GM21367 (cell line): ENCODE data around the gene CTAGE15.
A peak's percentile ranks its signal among the peaks of the same experiment; 100 is the strongest.
"Not testable (repeated sequence)": the region's sequence is repeated elsewhere in the genome, so short reads cannot be mapped to it uniquely, and the experiment has no call there.

Experiments used
- ATAC-seq: cut with Tn5 transposase; IDR thresholded peaks from one replicate; pipeline ENCODE4 v1.9.1; 2021; ENCODE audit not compliant: unreplicated experiment

CTAGE15 gene, protein sequence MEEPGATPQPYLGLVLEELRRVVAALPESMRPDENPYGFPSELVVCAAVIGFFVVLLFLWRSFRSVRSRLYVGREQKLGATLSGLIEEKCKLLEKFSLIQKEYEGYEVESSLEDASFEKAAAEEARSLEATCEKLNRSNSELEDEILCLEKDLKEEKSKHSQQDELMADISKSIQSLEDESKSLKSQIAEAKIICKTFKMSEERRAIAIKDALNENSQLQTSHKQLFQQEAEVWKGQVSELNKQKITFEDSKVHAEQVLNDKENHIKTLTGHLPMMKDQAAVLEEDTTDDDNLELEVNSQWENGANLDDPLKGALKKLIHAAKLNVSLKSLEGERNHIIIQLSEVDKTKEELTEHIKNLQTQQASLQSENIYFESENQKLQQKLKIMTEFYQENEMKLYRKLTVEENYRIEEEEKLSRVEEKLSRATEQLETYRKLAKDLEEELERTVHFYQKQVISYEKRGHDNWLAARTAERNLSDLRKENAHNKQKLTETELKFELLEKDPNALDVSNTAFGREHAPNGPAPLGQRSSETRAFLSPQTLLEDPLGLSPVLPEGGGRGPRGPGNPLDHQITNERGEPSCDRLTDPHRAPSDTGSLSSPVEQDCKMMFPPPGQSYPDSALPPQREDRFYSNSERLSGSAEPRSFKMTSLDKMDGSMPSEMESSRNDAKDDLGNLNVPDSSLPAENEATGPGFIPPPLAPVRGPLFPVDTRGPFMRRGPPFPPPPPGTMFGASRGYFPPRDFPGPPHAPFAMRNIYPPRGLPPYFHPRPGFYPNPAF

DNA sequence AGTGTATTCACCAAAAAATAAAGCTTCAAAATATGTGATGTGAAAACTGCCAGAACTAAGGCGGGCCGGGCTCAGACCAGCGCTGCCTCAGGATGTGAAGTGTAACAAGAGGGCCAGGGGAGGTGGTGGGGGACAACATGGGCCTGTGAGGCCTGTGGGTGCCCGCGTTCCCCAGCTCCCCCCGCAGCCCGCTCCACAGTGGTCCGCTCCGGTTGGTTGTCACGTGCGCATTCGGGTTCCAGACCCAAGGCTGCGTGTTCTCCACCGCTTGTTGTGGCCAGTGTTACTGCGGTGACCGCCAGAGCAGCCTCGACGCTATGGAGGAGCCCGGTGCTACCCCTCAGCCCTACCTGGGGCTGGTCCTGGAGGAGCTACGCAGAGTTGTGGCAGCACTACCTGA lies at the start of gene CTAGE15:
Gene CTAGE15 (plus strand): TSS at position 301 of the 400 bp plus-strand sequence. CDS start 17 bp downstream, at position 318.
- ATAC-seq = not testable (repeated sequence)

DNA sequence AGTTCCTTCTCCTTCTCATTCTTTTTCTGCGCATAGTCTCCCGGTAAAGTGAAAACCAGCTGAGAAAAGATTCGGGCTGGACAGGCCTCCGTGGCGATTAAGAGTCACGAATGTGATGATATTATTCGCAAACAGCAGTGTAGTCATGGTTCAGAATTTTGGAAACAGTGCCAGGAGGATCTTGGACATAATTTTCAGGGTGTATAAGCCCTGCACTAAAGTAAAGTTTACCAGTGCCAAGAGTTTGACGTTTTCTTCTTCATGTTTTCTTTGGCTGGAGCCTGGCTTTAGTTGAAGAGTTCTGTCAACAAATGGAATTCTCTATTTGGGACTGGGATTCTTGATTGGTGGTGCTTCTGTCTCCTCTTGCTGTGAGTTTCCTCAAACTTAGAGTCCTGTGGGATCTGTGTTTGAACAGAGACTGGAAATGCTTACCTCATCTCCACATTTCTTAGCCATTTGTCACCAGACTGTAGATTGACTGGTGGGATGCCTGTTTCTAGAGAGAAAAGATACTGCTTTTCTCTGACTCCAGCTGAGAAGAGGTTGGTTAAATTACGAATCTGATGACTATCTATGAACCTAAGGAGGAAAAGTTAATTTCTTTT lies 49.2 kb upstream of the CTAGE15 start:
- ATAC-seq = not testable (repeated sequence)

DNA sequence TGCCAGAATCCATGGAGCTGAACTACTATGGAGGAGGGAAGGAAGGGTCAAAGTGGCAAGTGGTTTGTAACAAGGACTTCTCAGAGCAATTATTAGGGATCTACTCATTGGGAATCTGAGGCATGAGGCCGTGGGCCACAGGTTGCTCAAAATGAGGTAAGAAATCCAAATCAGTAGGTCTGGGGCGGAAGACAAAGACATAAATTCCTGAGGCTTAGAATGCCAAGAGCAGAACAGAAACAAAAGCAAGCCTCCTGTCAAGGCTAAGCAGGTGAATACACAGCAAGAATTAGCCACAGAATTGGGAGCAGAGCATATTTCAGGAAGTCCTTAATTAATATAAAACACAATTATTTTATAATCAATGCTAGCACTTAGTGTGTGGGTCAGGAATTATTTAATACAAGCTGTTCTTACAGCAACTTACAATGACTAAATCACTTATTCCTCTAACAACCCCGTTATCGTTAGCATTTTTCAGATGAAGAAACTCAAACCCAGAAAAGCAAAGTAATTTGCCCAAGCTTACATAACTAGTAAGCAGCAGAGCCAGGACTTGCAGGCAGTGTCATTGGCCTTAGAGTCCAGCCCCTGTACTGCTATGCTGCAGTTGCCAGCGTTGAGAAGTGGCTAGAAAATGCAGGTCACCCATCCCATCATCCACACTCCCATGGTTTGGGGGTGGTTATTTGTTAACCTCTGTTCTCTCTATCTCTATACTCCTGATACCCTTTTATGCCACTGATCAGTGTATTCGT lies 40.3 kb upstream of the CTAGE15 start:
- not testable (repeated sequence) for ATAC-seq

DNA sequence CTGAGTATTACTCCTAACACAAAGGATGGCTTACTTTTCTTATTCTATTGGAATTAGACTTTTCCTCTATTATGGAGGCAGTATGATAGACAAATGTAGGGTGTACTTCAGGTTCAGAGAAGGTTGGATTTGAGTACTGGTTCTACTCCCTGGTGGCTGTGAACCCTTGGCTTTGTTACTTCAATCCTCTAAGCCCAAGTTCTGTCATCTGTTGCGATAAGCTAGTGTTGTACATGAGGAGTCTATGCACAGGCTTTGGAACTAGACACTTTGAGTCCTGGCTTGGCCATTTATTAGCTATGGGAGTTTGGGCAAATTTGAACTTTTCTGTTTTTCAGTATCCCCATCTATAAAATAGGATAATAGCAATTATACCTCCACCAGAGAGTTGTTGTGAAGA lies 39.7 kb upstream of the CTAGE15 start:
- not testable (repeated sequence) for ATAC-seq

DNA sequence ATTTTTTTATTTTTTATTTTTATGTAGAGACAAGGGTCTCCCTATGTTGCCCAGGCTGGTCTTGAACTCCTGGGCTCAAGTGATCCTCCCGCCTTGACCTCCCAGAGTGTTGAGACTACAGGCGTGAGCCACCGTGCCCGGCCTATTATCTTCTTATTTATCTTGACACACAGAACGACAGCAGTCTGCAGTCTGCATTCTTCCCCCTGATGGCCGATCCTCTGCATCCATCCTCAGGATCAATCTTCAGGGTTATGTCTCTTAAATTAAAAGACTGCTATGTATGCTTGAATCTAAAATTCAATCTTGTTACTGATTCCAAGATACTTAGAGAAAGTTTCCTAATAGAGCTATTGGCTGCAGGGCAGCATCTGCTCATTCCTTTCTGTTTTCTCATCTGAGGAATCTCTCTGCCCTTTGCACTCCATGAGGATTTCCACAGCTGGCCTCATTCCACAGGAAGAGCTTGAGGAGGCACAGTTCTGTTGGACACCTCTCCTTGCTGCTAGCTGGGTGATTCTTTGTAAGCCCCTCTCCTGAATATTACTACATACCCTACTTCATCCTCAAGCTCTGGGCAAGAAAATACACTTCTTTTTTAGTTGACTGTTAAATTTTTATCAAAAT lies 38.3 kb upstream of the CTAGE15 start:
- not testable (repeated sequence) for ATAC-seq

DNA sequence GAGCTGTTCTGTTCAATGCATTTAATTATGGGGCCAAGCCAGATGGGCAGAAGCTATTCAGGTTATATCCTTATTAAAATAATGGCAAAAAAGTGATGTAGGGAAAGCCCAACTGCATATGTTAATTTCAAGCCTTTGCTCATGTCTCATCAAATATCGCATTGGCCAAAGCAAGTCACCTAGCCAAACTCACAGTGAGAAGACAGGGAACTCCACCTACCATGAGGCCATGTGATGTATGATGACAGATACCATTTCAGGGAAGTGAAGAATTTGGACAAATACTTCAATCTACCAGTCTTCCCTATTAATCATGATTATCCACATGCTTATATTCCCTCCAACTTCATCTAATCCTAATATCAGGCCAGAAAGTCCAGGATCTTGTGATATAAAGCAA lies 35.2 kb upstream of the CTAGE15 start:
- not testable (repeated sequence) for ATAC-seq

DNA sequence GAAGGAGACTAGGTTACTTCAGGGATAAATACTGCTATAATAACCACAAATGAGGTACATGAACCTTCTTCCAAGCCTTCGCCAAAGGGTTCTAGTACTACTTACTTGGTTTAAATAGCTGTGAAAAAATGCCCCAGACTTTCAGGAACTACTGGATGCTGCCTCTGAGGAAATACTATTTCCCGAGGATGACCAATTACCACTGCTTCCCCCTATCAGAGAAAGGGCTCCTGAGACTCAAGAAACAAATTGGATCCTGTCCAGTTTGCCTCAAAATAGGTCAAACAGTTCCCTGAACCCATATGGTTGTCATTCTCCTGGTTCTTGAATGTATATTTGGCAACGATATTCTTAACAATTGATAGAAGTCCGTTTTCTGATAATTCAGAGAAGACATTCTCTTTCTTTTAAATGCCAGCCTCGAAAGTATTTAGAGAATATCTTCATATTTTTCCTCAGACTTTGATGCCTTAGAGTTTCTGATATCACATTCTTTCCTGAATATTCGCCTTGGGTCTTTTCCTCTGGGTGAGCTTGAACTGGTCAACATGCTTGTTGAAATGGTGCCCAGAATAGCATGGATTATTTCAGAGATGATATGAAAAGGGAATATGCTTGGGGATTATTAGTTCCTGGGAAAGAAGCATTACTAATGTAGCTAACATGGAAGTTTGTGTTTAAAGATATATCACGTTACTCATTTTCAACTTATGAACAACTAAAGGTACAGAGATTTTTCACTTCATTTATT lies 28.1 kb upstream of the CTAGE15 start:
- not testable (repeated sequence) for ATAC-seq

DNA sequence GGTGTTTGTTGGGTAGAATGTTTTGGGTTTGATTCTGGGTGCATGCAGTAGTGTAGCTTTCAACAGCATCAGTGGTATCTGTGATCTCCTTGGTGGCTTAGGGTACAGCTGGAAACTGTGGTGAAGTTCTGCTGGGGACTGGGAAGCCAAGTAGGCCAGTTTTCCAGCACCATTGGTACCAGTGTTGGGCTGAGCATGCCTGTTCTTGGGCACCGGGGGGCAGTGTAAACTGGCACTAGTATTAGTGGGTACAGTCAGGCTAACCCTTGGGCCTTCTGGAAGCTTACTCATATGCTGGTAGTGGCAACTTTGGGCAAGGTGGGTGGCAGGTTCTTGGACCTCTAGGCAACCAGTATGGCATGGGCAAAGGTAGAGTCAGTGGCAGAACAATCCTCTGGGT lies 15.6 kb upstream of the CTAGE15 start:
- not testable (repeated sequence) for ATAC-seq

DNA sequence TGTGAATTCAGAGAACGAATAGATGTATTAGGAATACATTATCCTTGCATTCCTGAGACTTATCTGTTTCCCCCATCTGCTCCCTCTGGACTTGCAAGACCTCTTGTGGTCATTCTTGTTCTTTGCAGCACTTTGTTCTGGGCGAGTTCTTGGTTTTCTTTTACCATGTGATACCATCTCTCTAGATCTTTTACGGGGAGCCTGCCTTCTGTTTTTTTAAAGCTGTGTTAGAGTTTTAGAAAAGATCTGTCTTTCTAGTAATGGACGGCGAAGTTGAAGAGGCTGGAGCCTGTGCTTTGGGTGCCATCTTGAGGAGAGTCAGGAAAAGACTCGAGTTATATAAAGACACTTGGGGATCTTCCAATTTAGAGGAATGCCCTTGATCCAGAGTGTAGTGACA lies 8.3 kb upstream of the CTAGE15 start:
- ATAC-seq = peak; percentile 46

DNA sequence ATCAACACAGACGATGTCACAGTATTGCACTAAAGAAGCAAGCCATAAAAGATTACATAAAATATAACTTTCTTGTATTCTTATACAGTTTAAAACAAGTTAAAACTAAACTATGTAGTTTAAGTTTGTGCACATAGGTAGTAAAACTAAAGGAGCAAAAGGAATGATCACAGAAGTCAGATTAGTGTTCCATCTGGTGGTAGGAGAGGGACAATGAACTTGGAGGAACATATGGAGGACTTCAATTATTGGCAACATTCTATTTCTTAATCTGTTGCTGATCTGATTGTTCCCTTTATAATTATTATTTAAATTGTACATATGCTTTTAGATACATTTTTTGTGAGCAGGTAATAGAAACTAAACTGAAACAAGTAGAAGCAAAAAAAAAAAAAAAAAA lies 5.6 kb upstream of the CTAGE15 start:
- not testable (repeated sequence) for ATAC-seq

DNA sequence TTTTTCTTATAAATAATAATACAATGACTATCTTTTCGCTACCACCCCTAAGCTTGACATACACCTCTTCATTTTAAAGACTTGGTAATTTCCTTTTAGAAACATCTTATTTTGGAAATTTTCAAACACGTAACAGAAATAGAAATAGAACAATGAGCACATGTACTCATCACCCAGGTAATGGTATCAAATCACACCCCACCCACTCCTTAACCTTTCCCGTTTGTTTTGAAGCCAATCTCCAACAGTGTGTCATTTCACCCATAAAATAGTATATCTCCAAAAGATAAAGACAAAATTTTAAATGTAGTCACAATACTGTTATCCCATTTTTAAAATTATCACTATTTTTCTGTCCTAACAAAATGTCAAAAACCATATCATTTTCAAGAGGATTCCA lies 16.6 kb downstream of the CTAGE15 start:
- ATAC-seq = not testable (repeated sequence)

DNA sequence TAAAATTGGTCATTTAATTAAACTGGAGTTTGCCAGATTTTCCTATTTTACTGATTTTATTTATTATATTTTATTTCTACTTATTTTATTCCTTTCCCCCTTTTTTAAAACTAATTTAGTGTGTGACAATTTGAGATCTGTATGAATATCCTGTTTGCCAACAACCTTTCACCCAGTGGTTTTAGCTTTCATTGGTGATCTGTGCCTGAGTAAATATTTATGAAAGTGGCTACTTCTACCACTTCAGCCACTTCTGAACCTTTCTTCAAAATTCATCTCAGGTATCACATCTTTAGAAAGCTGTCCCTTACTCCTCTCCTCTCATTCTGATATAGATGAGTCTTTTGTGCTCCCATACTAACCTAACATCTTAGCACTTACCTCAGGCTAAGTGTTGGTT lies 18.3 kb downstream of the CTAGE15 start:
- ATAC-seq = not testable (repeated sequence)

DNA sequence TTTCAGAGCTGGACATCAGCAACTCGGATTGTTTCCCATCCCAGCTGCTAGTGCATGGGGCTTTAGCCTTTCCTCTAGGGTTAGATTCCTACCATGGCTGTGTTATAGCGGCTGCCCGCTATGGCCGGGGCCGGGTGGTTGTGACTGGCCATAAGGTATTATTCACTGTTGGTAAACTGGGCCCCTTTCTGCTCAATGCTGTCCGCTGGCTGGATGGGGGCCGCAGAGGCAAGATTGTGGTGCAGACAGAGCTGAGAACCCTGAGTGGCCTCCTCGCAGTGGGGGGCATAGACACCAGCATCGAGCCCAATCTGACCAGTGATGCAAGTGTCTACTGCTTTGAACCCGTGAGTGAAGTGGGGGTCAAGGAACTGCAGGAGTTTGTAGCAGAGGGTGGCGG lies 26.5 kb downstream of the CTAGE15 start:
- not testable (repeated sequence) for ATAC-seq

DNA sequence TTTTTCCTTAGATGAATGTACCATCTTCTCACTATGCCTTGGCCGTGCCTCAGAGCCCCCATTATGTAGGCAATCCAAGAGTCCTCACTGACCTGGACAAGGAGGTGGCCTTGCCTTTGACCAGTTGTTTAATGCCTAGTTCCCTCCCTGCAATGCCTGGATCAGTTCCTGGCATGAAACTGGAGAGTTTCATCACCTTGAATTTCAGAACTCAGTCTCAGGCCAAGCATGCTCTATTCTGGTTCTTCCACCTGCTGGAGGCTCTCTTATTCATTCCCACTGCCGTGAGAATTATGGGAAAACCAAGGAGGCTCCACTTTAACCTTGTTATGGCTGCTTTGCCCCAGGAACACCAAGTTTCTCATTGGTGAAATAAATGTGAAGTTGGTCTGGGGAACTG lies 31.9 kb downstream of the CTAGE15 start:
- ATAC-seq = not testable (repeated sequence)

DNA sequence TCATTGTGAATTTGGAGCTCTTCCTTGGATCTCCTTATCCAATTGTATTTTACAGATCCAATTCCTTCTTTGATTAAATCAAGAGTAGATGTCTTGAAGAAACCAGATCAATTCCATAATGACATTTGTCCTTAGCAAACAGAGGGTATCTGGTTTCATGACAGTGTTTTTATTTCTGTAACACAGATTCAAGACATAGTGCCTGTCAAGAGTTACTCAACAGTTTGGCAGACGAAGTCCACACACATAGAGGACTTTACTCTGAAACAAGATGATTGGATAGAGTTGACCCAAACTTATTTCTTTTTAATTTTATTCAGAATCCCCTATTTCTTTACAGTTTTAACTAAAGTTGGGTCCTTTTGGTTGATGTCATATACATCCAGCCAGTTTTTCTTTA lies 34.5 kb downstream of the CTAGE15 start:
- ATAC-seq = not testable (repeated sequence)

DNA sequence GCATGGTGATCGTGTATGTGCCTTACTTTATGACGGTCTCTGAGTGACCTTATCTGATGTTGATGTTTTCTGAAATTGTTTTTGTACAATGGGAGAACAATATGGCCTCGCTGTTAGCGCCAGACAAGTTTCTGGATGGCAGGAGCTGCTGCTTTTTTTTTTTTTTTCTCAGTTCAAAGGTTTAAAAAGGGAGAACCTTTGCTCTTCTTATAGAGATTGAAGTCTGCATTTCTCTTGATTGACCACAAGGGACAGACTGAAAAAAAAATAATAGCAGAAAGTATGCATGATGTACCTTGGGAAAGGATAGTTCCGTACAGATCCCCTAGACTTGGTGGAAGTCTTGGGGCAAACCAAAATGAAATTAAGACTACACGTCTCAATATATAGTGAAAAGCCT lies 43.9 kb downstream of the CTAGE15 start:
- not testable (repeated sequence) for ATAC-seq

DNA sequence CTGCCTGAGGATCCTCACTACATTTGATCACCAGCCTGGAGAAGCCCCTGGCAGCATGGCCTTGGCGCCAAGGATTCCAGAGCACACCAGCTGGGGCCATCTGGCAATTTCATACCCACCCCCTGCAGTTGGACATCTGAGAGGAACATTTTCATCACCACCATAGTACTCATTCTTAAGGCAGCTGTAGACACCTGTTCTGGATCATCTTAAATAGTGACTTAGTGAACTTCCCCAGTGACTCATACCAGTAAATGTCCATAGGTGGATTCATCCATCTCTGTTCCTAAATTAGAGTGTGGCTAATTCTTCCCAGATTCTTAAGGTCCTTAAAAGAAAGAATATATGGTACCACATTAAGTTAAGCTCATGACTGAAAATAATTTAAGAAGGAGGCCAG lies 45.6 kb downstream of the CTAGE15 start:
- not testable (repeated sequence) for ATAC-seq

DNA sequence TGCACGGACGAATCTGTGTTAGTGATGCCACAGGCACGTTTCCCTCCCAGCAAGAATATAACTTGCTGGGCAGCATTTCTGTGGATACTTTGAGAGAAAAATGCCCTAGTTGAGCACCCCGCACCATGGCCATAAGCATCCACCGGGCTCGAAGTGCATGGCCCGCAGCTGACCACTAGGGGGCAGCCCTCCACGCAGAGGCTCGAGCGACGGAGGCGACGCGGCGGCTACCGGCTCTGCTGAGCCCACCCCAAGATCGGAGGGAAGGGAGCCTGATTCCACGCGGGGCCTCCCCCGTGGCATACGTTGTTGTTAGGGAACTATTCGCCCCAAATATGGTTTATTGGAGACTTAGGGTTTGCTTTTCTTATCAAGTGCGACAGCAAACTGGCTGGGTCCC lies 48.5 kb downstream of the CTAGE15 start:
- peak; percentile 32 for ATAC-seq

DNA sequence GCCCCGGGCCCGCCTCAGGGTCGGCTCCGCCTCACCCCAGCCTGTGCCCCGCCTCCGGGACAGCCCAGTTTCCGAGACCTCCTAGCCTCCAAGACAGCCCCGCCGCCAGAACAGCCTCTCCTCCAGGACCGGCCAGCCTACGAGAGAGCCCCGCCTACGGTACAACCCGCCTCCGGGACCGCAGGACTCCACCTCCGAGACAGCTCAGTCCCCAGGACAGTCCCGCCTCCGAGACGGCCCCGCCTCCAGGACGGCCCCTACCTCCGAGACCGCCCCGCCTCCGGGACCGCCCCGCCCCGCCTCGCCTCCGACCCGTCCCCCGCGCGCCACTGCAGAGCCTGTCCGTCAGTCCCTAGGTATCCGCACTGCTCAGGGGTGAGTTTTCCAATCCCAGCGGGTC lies 49.0 kb downstream of the CTAGE15 start, which contains the start of gene TCAF2:
Gene TCAF2 (plus strand): TSS at position 329 of the 400 bp plus-strand sequence.
- peak; percentile 85 for ATAC-seq

DNA sequence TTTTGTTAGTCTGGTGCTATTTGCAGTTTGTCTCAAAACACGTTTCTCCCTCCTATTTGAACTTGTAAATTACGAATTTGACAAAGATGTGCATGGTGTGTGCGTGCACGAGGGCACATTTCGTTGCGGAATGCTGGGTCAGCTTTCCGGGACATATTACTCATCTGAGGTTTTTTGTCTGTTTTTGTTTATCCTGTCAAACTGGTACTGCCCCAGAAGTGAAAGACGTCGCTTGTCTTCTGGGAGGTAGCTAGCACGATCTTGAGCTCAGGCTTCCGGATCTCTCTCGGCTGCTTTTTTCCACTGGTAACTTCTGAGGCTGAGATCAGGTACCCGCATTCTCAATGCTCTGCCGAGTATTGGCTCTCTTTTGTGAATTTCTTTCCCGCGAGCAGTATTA lies 49.6 kb downstream of the CTAGE15 start:
- peak; percentile 33 for ATAC-seq
